Stimulated activated CD4-positive, alpha-beta T cell treated with anti-CD3 and anti-CD28 coated beads, Interleukin-1b, Interleukin-23, amount 100 ng/mL, for 48 hours (primary cell): ENCODE results near the gene ERC2.

Source experiments
- DNase-seq: peaks from one replicate; pipeline ENCODE4 v3.0.0-alpha.2; 2020

Gene ERC2

DNA sequence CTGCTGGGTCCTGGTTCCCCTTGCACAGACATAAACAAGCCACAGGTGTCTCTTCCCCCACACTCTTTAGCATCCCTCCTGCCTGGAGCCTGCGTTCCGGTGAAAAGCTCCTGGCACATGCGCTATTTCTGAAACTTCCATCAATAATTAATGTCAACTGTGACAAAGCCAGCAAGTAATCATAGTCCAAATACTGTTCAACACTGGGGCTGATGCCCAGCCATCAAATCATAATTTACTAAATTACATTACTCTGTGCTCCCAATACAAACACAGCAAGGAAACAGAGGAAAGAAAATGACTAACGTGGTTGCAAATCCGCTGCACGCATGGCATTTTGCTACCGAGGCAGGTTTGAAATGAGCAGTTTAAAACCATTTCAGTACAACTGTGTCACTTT is 294.7 kb downstream of the ERC2 start:
- DNase-seq: no peak

DNA sequence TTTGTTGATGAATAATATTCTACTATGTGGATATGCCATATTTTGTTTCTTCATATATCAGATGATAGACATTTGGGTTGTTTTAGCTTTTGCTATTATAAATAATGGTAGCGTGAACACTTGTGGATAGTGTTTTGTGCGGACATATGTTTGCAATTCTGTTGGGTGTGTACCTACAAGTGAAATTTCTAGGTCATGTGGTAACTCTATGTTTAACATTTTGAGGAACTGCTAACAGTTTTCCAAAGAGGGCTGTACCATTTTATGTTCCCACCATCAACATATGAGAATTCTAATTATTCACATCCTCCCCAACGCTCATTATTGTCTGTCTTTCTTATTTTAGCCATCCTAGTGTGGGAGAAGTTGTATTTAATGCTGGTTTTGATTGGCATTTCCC is 303.8 kb downstream of the ERC2 start:
- DNase-seq: no peak

DNA sequence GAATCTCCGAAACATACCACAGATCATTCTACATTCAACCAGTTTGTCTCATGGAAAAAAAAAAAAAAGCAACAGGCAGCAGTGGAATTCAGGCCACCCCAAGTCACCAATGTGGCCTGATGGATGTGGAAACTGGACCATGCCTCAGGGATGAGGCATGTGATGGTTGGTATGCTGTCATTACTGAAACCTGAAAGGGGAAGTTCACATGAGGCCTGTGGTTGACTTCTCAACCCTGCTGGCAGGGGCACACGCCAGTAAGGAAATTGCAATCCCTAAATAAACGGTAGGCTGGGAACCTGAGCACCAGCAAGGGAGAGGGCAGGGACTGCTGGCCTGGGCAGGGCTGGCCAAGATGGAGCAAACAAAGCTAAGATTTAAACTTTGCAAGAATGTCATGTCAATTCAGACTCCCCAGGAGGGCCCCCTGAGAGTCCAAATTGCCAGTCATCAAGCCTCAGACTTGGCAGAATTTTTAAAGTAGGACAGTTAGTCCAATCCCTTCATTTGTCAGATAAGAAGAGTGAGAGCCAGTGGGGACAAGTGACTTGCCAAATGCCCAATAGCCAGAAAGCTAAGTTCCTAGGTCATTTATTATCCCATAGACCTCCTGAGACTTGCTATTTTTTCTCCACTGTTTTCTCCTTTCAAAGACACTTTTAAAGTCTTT is 310.4 kb downstream of the ERC2 start:
- DNase-seq: no peak

DNA sequence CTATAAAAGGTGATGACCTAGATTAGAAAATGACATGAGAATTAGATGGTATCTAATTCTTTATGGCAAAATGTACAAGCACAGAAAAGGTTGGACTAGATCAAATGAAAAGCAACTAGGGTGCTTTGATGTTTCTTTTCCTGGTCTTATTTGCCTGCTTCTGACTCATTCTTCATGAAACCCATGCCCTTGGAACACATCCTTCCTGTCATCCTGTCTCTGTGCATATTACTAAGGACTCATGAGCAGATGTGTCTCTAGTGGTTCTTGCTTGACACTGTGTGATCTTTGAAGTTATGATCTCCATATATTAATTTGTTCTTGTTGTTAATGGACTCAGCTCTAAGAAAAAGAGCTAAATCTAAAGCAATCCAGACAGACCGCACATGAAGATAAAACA is 314.0 kb downstream of the ERC2 start:
- no peak for DNase-seq

DNA sequence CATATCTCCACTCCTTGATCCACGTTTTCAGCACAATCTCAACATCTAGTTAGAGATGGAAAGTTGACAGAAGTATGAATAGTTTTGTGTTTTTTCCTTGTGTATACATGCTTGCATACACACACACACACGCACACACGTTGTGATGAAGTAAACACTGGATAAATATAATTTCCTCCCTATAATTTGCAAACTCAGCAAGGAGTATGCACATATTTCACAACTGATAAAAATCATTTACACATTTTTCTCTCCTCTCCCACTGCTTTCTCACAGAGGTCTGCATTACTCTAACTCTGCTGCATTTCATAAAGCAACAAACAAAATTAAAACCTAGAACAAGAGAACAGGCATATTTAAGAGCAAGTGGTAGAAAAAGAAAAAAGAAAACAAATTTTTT is 320.9 kb downstream of the ERC2 start:
- no peak for DNase-seq

DNA sequence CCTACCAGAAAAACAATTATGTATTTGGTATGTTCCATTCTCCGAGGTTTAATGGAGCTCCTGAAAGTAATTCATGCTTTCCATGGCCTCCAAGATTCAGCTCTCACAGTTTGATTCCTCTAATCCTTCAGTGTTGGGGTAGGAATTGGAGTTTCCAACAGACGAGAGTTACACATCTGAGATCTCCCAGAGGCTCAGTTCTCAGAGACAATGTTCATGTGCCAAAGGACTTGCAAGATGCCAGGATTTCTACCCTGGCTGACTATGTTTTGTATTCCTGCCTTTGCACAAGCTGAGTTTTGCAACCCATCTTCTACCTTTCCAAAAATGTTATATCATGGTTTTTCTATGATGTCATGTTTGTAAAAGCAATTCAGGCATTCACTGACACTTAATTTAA is 322.9 kb downstream of the ERC2 start:
- DNase-seq: no peak

DNA sequence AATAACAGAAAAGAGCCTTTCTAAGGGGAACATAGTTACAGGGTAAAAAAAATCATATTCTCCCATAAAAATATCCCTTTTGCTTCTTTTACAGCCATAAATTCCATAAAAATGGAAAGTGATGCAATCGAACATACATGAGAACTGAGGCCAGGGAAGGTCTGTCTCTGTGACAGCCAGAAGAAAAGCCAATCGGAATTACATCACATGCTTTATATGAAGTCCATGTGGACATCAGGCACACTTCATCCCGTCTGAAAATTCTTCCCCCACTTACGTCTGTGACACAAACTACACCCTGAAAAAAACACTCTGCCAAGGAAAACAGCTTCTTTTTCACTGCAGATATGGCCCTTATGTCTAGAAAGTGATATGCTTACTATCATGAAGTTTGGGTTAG is 323.5 kb downstream of the ERC2 start:
- no peak for DNase-seq

DNA sequence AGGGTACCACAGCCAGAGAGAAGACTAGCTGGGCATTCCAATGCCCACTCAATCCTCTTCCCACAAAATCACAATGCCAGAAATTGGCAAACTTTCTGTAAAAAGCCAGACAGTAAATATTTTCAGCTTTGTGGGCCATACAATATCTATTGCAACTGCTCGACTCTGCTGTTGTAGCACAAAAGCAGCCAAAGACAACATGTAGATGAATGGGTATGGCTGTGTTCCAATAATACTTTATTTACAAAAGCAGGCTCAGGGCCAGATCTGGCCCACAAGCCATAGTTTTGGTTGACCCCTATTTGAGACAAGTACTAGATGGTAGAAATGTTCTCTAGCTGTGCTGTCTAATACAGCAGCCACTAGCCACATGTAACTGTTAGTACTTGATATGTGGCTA is 330.9 kb downstream of the ERC2 start:
- no peak for DNase-seq

DNA sequence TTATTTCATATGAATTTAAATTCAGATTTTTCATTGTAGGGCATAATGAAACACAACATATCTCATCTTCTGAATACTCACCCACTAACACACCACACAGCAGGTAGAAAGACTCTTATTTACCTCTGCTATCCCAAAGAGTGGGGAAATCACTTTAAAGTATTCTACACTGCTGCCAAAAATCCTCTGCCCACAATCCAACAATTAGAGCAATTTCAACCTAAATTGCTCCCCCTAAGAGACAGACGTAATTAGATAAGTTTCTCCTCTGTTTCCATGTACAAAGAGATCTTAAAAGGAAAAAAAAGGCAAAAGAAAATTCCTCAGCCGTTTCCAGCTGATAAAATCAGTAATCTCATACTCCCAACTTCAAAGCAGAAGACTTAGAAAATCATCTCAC is 331.8 kb downstream of the ERC2 start:
- DNase-seq: no peak

DNA sequence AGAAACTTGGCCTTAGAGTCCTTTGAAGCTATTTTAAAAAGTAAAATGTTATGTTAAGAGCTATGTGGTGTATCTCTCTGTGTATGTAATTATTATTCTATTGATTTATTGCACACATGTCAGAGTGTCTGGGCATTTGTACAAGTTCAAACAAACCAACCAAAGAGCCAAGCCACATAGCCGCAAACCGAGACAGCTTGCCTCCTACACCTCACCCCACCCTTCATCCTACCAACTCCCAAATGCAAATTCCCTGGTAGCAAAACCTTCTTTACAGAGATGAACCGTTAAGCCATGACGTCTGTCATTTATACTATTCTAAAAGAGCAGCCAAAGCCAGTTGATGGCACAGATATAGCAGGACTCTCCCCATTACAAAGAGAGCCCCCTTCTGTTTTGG is 332.3 kb downstream of the ERC2 start:
- no peak for DNase-seq

DNA sequence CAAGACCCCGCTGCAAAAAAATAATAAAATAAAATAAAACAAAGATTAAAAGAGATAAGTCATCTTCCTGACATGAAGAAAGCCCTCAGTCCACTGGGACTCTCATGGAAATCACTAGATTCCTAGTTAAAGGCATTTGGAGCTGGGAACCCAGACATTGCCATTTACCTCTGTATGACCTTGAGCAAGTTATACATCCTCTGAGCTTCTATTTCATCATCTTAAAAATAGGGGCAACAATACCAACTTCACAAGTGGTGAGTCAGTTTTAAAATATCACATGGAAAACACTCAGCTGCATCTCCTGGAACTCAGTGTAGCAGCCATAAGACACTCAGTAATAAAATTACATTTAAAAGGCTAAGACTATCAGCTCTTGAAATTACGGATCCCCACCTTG is 334.8 kb downstream of the ERC2 start:
- no peak for DNase-seq

DNA sequence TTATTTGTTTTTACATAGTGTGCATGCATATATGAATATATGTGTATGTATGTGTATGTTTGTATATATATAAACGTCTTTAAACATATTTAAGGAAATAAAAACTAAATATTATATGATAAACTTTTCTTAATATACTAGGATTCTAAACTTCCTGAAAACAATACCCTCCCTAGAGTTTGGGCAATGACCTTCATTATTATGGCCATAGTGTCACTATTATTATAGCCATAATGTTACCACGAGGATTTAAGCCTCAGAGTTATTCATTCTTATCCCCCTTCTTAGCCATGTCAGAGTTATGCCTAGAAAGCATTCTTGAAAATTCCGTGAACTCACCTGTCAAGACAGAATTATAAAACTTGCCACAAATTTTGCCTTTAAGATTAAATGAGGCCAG is 335.5 kb downstream of the ERC2 start:
- no peak for DNase-seq

DNA sequence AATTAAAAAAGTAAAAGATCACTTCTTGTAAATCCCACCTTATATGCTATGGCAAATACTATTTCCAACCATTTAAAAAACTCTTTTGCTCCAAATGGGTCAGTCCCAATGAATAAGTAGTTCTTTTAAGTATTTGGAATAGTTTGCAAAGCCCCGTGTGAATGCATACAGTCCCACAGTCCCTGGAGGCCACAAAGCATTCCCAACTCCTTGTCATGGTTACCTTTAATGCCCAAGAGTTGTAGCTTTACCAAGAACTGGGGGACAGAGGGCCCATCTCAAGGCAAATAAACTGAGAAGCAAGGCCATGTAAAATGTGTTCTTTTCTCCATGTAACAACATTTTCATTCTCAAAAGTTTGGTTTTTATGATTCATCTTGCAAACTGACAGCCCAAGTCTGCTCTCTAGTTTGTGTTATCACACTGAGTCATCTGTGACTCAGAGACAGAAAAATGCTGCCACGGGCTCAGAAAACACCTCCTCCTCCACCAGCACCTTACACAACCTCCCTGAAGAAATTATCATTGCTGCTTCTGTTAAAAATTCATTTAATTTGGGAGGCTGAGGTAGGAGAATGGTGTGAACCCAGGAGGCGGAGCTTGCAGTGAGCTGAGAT is 336.2 kb downstream of the ERC2 start:
- DNase-seq: peak; percentile 13

DNA sequence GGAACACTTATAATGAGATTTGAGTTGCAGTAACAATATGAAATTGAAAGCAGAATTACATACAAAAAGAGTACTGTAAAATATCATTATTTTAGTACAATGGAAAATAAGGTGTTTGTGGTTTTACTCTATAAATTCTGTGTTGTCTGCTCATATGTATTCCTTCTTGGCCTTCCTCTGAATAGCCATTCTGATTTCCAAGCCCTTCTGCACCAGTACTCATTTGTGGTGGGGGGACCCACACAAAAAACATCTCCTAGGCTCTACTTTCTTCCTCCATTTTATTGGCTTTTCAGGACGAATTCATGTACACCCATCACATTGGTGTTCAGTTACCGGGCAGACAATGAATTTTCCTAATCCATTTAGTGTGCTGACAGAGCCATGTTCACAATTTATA is 338.2 kb downstream of the ERC2 start:
- DNase-seq: no peak

DNA sequence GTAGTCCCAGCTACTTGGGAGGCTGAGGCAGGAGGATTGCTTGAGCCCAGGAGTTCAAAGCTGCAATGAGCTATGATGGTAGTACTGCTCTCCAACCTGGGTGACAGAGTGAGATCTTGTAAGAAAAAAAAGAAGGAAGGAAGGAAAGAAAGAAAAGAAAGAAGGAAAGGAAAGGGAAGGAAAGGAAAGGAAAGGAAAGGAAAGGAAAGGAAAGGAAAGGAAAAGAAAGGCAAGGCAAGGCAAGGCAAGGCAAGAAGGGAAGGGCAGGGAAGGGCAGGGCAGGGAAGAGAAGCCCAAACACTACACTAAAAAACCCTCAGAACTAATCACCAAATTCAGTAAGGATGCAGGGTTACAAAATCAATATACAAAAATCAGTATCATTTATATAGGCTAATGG is 341.6 kb downstream of the ERC2 start:
- DNase-seq: no peak

DNA sequence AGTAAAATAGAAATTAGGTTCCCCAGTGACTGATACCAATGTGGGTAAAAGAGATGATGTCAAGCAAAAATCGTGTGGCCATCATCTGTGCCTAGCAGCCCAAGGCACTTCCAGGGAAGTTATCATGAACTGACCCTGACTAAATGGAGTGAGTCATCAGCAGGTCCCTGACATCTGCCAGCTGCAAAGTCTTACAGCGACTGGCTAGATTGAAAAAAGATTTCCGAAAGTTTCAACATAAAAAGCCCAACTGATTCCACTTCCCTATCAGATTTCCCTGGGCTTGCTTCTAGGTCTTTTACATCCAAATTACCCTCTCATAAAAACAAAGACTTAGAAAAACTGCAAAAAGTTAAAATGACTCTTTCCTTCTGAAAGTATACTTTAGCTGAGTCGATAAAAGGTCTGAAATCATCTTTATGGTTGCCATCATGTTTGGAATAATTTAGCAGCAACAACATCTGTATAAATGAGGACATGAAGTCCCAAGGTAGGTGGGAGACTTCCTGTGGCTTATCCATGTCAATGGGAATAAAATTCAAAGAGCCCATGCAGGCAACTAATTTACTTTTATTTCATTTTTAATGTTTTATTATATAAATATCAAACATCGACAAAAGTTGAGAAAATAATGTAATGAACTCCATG is 342.8 kb downstream of the ERC2 start:
- no peak for DNase-seq

DNA sequence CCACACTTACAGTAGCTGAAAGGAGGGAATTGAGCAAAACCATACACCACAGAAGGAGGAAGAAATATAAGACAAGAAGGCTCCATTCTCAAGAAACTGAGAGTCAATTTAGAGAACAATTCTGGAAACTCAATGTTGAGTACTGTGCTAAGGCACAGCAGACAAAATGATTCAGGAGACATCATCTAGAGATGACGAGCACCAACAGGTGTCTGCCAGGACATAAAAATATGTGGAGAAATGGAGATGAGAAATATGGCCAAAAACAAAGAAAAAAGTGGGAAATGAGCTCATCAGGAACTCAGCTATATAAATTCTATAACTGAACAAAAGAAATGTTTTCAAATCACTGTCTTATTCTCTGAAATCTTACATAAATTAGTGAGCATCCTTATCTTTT is 343.7 kb downstream of the ERC2 start:
- DNase-seq: no peak

DNA sequence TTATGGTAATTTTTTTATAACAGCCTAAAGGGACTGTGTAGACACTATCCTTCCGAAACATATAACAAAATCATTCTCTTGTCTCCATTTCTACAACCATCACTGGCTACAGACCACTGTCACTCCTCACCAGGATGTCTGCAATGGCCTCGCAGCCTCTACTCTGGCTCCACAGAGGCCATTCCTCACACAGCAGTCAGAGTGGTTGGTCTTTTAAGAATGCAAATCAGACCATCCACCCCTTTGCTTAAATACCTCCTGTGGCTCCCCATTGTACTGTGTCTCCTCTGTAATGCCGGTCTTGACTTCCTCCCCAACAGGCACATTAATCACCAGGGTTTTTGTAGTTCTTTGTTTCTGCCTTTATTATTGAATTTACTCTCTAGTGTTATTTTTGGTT is 344.8 kb downstream of the ERC2 start:
- DNase-seq: no peak

DNA sequence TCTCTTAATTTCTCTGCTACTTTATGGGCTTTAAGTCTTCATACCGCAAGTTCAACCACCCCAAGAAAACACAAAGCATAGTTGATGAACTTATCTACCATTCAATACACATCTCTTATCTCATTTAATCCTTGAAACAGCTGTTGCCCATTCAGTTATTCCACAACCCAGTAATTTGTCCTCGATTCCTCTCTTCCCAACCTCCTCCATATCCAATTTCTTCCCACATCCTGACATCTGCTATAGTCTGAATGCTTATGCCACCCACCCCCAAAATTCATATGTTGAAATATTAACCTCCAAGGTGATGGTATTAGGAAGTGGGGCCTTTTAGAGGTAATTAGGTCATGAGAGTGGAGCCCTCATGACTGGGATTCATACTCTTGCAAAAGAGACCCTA is 345.4 kb downstream of the ERC2 start:
- no peak for DNase-seq

DNA sequence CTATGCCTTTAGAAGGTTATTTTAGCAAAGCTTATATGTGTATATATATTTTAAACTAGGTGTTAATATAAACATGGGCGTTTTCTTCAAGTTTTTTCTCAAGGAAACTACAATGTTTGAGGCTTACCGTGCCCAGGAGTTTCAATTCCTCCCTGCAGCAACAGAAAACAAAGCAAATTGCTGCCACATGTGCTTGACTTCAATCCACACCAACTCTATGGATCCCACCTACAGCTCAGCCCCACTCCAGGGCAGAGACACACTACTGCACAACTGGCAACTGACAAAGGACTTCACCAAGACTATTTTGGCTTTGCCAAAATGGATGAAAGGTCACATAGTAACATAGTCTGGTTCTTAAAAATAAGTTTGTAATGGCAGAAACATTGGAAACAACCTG is 346.6 kb downstream of the ERC2 start:
- no peak for DNase-seq

DNA sequence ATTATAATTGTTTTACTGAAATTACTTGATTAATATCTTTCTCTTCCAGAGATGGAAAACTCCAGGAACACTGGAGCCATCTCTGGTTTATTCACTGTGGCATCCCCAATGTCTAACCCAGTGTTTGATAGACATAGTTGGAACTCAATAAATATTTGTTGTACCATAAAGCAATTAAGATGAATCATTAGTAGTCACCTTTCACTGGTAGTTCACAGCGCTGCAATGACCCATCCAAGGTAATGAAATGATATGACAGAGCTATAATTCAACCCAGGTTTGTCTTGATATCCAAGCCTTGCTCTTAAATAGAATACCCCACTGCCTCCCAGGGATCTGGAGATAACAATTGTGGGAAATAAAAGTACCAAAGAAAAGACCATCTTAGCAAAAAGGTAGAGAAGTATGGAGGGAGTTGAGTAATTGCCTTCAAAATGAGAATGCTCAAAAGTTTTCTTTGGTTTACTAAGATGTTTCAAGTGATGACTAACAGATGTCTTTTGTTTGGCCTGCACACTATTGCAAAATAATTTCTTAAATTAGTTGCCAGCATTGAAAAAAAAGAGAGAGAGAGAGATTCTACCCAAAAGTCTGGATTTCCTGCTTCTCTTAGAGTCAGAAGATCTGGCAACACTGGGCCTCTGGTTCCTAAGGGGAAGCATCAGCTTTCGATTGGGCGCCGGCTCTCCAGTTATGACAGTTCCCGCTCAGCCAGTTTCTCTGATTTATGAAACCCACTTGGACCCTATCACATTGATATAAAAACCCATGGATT is 348.5 kb downstream of the ERC2 start:
- no peak for DNase-seq

DNA sequence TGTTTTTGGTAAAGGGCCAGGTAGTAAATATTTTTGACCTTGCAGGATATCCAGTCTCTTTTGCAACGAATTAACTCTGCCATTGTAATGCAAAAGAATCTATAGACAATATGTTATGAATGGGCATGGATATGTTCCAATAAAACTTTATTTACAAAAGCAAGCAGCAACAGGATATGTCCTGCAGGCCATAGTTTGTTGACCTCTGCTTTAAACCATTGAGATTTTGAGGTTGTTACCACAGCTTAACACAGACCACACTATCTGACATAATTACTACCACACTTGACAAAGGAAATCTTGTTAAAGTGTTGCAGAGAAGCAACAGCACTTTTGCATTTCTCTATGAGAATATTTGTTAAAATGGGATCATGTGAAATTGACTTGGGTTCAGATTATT is 349.3 kb downstream of the ERC2 start:
- no peak for DNase-seq

DNA sequence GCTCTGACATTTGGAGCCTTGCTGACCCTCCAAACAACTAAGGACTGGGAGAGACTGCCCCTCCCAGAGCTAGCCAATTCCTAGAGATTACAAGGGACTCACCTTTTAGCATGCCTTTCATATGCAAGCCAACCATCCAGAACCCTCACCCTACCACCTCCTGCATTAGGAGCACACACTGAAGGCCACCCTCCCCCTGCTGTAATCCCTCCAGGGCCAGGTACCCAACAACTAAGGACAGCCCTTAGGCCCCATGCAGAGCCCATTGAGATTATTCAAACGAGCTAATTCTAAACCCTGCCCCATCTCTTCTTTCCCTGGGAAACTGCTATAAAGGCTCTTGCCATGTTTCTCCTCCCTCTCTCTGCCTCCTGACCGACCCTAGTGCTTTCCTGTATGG is 352.6 kb downstream of the ERC2 start:
- DNase-seq: no peak

DNA sequence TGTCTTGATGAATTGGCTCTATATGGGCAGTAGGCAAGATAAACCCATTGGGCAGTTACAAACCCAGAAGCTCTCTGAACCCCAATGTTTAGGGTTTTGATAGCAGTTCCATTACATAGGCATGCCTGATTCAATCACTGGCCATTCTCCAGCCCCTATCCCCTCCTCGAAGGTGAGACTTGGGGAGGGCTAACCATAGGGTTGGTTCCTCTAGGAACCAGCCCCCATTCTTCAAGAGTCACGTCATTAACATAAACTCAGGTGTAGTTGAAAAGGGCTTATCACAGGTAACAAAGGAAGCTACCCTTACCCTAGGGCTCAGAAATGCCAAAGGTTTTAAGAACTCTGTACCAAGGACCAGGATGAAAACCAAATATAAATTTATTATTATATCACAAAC is 353.1 kb downstream of the ERC2 start:
- no peak for DNase-seq
